ENCODE results near the gene TMEM53.

DNA sequence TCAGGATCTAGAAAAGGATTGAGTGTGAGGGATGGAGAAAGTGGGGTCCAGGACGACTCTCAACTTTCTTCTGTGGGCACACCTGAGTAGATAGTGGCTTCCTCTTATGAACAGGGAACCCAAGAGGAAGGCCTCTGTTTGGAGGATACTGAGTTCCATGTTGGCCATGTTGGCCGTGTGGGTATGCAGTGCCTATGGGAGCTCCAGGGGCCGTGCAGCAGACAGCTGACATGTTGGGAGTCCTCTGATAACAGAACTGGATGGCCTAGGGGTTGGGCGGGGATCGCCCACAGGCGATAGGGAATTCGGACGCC, 43.0 kb downstream of the TMEM53 start:
- TF ChIP-seq, protein P1, sequence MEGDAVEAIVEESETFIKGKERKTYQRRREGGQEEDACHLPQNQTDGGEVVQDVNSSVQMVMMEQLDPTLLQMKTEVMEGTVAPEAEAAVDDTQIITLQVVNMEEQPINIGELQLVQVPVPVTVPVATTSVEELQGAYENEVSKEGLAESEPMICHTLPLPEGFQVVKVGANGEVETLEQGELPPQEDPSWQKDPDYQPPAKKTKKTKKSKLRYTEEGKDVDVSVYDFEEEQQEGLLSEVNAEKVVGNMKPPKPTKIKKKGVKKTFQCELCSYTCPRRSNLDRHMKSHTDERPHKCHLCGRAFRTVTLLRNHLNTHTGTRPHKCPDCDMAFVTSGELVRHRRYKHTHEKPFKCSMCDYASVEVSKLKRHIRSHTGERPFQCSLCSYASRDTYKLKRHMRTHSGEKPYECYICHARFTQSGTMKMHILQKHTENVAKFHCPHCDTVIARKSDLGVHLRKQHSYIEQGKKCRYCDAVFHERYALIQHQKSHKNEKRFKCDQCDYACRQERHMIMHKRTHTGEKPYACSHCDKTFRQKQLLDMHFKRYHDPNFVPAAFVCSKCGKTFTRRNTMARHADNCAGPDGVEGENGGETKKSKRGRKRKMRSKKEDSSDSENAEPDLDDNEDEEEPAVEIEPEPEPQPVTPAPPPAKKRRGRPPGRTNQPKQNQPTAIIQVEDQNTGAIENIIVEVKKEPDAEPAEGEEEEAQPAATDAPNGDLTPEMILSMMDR (conservative IDR thresholded peaks at IDR 0.05; ENCODE audit: low read depth, low read length), result no peak
- TF ChIP-seq EZH2 (IDR thresholded peaks at IDR 0.05; ENCODE audit: low read length, unreplicated experiment), result no peak
- no peak for TF ChIP-seq EZH2phosphoT487 (IDR thresholded peaks at IDR 0.05; ENCODE audit: borderline replicate concordance, low read length)
